ENCODE measurements around the gene ST8SIA4. TPM values are rescaled to one million over a fixed set of nuclear protein-coding genes. Genes with fewer than 3 reads are reported as not detected.

Gene ST8SIA4
- total and polyA plus RNA-seq, 2 donors (not counting 1 experiment from before 2014, with no cell fraction given), result 9.5 to 42.6 TPM

- intact Hi-C loops (cut with micrococcal nuclease), result no loop called here
- TF ChIP-seq CTCF (IDR thresholded peaks at IDR 0.05), result no peak
- no peak for TF ChIP-seq EZH2 (IDR thresholded peaks at IDR 0.05; ENCODE audit: borderline replicate concordance, insufficient read depth, low read depth, low read length, poor library complexity, severe bottlenecking)
- H3K27me3 ChIP-seq (replicated peaks in 1 of 4; ENCODE audit: control extremely low read depth in 1 of 4, control insufficient read depth in 3 of 4, insufficient read depth in 4 of 4, low read length in 3 of 4), result no peaks in the 10 kb centered on the region
- no peaks in the 10 kb centered on the region for H3K9me3 Mint-ChIP-seq (ENCODE audit: insufficient read depth)
- no peaks in the 10 kb centered on the region for H4K20me1 ChIP-seq (ENCODE audit: control insufficient read depth, insufficient read depth, low read length, poor library complexity, severe bottlenecking)
- peaks cover 50% of the 10 kb centered on the region for H3K4me1 Mint-ChIP-seq
- H2AFZ ChIP-seq (ENCODE audit: insufficient read depth, low read depth, low read length, poor library complexity, severe bottlenecking), result no peak overlapping the region
- H3K4me3 Mint-ChIP-seq, result peak overlapping the region; percentile 50
- H3K79me2 ChIP-seq (ENCODE audit: control insufficient read depth, insufficient read depth, low read length), result peaks cover 28% of the 10 kb centered on the region
- H3K4me1 ChIP-seq (ENCODE audit: control insufficient read depth in 2 of 2, insufficient read depth in 2 of 2, low read length in 2 of 2), result peaks cover 44 to 61% of the 10 kb centered on the region in 2 donors
- DNase-seq, result no peak
- H3K36me3 ChIP-seq (replicated peaks in 1 of 2; ENCODE audit: control extremely low read depth in 1 of 2, control insufficient read depth in 1 of 2, extremely low read depth in 1 of 2, insufficient read depth in 2 of 2, low read length in 1 of 2), result peaks cover 0 to 4% of the 10 kb centered on the region in 2 experiments
- no peaks in the 10 kb centered on the region for H3K9me3 ChIP-seq (ENCODE audit: control extremely low read depth in 1 of 3, control insufficient read depth in 2 of 3, insufficient read depth in 1 of 3, low read length in 2 of 3)
- H3K27ac Mint-ChIP-seq, result peak overlapping the region; percentile 81
- ATAC-seq (ENCODE audit: low read depth), result no peak
- peak overlapping the region in 1 of 5 experiments; percentile 33 for H3K4me3 ChIP-seq (ENCODE audit: control extremely low read depth in 1 of 5, extremely low read depth in 1 of 5, insufficient read depth in 1 of 5, low read depth in 2 of 5, low read length in 4 of 5)
- H3K27me3 Mint-ChIP-seq, result no peaks in the 10 kb centered on the region
- ChIA-PET CTCF (no interaction called here), POLR2A (no interaction called here)
- H3K9ac ChIP-seq (ENCODE audit: low read length), result peak overlapping the region; percentile 3
- peak overlapping the region; percentile 53 for H3K4me2 ChIP-seq (replicated peaks; ENCODE audit: low read depth, low read length, poor library complexity, severe bottlenecking)
- peak overlapping the region; percentile 14 to 84 for H3K27ac ChIP-seq (ENCODE audit: low read length in 2 of 2)
Measured at GRCh38 chr5:100854591-100854990, 48.5 kb downstream of the ST8SIA4 start.

GRCh38 chr5:100853582-100853981 is 49.5 kb downstream of the ST8SIA4 start:
- H3K27ac Mint-ChIP-seq, result peak overlapping the region; percentile 81
- Histone ChIP-seq H3K9me3 (ENCODE audit: control extremely low read depth in 1 of 3, control insufficient read depth in 2 of 3, insufficient read depth in 1 of 3, low read length in 2 of 3) (no peaks in the 10 kb centered on the region), H3K4me3 (ENCODE audit: control extremely low read depth in 1 of 5, extremely low read depth in 1 of 5, insufficient read depth in 1 of 5, low read depth in 2 of 5, low read length in 4 of 5) (peak overlapping the region in 2 of 5 experiments; percentile 16 to 49), H3K27me3 (replicated peaks in 1 of 4; ENCODE audit: control extremely low read depth in 1 of 4, control insufficient read depth in 3 of 4, insufficient read depth in 4 of 4, low read length in 3 of 4) (no peaks in the 10 kb centered on the region), H4K20me1 (ENCODE audit: control insufficient read depth, insufficient read depth, low read length, poor library complexity, severe bottlenecking) (no peaks in the 10 kb centered on the region), H3K9ac (ENCODE audit: low read length) (peak overlapping the region; percentile 47), H3K4me2 (replicated peaks; ENCODE audit: low read depth, low read length, poor library complexity, severe bottlenecking) (peak overlapping the region; percentile 69), H3K79me2 (ENCODE audit: control insufficient read depth, insufficient read depth, low read length) (peaks cover 32% of the 10 kb centered on the region), H3K27ac (ENCODE audit: low read length in 2 of 2) (peak overlapping the region; percentile 51 to 84), H2AFZ (ENCODE audit: insufficient read depth, low read depth, low read length, poor library complexity, severe bottlenecking) (peak overlapping the region; percentile 12), H3K36me3 (replicated peaks in 1 of 2; ENCODE audit: control extremely low read depth in 1 of 2, control insufficient read depth in 1 of 2, extremely low read depth in 1 of 2, insufficient read depth in 2 of 2, low read length in 1 of 2) (peaks cover 0 to 9% of the 10 kb centered on the region in 2 experiments), H3K4me1 (ENCODE audit: control insufficient read depth in 2 of 2, insufficient read depth in 2 of 2, low read length in 2 of 2) (peaks cover 40 to 53% of the 10 kb centered on the region in 2 donors)
- no peaks in the 10 kb centered on the region for H3K27me3 Mint-ChIP-seq
- ChIA-PET CTCF (interaction anchor here (1.0 to 1.2 kb wide), 2 partner anchors 47 to 49 kb away, joined by 3 to 4 read pairs; no protein-coding TSS in a partner anchor), POLR2A (no interaction called here)
- DNase-seq (no peak), ATAC-seq (ENCODE audit: low read depth) (no peak)
- TF ChIP-seq CTCF (IDR thresholded peaks at IDR 0.05) (no peak), EZH2 (IDR thresholded peaks at IDR 0.05; ENCODE audit: borderline replicate concordance, insufficient read depth, low read depth, low read length, poor library complexity, severe bottlenecking) (no peak)
- H3K4me3 Mint-ChIP-seq, result peak overlapping the region; percentile 17
- intact Hi-C loops (cut with micrococcal nuclease), result loop anchor here (1.0 to 2.0 kb wide), 3 partner anchors 15 to 73 kb away; no protein-coding TSS in a partner anchor
- H3K4me1 Mint-ChIP-seq, result peaks cover 45% of the 10 kb centered on the region
- no peaks in the 10 kb centered on the region for H3K9me3 Mint-ChIP-seq (ENCODE audit: insufficient read depth)

Data from B cell (primary cell).